ENCODE results near the gene IVD.
"Not testable (repeated sequence)": the region's sequence is repeated elsewhere in the genome, so short reads cannot be mapped to it uniquely, and the experiment has no call there.

Gene IVD

DNA sequence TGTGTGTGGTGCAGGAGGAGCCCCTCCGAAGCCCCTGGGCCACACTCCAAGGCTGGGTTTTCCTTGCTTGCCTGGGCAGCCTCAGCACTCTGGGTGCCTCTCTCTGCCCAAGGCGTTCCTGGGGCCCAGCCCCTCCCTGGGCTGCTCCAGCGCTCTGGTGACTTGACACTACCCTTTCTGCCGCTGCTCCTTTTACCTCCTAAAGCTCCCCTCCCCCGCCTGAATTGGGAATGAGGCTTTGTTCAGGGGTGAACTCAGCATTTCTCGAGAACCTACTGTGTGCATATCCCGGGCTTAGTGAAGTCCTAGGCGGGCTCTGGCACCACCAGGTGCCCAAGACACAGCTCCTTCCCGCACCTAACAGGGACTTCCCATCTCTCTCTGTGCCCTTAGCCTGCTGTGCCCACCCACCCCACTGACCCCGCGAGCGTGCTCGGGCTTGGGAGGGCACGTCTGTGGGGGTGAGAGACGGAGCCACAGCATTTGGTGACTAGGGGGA lies 33.9 kb downstream of the IVD start:
- DNase-seq (ENCODE audit: low read depth in 3 of 3), result no peak

- DNase-seq (ENCODE audit: low read depth in 3 of 3), result peak in 1 of 3 experiments; percentile 46
Observed at GRCh38 chr15:40439960-40440742, 34.6 kb downstream of the IVD start.

- peak; percentile 87 to 97 (median 91) for DNase-seq (ENCODE audit: low read depth in 3 of 3)
Observed at GRCh38 chr15:40440743-40441564, 35.4 kb downstream of the IVD start, which contains the start of gene BAHD1. TSS of gene BAHD1 (plus strand) at chr15:40440953. CDS start at chr15:40458465, 17,512 bp downstream.

- DNase-seq (ENCODE audit: low read depth in 3 of 3), result no peak
Observed at GRCh38 chr15:40441565-40442531, 36.3 kb downstream of the IVD start.

- no peak for DNase-seq (ENCODE audit: low read depth in 3 of 3)
Observed at GRCh38 chr15:40443255-40443654, 37.7 kb downstream of the IVD start.

- DNase-seq (ENCODE audit: low read depth in 3 of 3), result no peak
Observed at GRCh38 chr15:40443846-40444245, 38.3 kb downstream of the IVD start.

DNA sequence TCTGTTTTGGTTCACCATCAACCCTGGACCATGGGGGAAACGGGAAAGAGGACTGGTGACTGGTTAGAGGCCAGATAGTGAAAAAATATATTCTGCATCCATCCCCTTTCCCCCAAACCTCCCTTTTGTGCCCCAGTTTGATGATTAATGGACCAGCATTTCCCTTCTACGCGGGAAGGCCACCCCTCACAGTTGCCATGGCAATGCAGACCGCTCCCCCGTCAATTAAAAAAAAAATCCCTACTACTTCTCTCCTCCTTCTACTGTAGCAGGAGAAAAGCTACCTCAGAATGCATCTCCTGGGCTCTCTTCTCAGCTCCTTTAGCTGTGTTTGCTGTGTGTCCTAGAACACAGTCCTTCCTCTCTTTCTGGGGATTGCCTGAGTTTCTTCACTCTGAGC lies 39.1 kb downstream of the IVD start:
- DNase-seq (ENCODE audit: low read depth in 3 of 3), result no peak

DNA sequence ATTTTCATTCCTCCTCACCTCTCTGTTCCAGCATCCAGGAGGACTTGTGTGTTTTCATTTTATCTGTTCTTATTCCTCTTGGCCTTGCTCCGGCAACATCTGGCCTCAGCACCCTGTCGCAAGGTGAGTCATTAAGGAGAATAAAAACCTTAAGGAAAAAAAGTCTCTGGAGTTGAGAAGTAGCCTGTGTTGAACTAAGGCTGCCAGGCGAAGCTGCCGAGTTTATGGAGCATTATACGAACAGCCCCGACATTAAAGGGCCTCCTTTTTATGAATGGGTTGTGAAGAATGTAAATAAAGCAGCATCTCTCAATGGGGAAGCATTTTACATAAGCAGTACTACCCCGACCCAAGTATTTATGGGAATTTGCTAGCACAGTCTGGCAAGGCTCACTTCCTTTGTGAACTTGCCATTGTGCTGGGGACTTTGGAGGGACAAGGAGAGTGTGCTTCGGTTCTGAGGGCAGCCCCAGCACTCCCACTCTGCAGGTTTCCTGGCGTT lies 39.9 kb downstream of the IVD start:
- DNase-seq (ENCODE audit: low read depth in 3 of 3), result no peak

DNA sequence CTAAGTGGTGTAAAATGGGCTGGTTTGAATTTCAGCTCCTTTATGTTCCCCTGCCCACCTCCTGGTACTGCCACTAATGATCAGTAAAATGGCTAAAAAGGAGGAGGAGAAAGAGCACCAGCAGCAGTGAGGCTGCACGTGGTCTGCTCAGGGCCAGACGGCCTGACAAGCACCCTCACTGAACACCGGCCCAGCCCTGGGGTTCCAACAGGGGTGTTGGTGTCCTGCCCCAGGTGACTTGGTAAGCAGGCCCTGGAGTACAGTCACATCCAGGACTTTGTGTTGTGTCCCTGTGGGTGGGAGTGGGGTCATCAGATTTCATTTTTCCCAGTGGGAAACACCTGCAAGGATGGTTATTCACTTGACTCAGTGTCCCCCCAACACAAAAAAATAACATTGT lies 40.5 kb downstream of the IVD start:
- no peak for DNase-seq (ENCODE audit: low read depth in 3 of 3)

DNA sequence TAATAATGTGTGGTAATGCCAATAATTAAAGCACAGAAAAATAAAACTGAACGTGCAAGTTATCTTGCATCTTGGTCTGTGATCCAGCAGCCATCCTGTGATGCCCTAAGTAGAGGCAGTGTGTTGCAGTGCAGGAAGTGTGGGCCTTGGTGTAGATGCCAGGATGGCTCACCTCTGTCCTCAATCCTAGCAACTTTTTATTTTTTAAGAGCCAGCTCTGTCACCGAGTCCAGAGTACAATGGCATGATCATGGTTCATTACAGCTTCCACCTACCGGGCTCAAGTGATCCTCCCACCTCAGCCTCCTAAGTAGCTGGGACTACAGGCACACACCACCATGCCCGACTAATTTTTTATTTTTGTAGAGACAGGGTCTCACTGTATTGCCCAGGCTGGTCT lies 42.8 kb downstream of the IVD start:
- DNase-seq (ENCODE audit: low read depth in 3 of 3), result no peak

DNA sequence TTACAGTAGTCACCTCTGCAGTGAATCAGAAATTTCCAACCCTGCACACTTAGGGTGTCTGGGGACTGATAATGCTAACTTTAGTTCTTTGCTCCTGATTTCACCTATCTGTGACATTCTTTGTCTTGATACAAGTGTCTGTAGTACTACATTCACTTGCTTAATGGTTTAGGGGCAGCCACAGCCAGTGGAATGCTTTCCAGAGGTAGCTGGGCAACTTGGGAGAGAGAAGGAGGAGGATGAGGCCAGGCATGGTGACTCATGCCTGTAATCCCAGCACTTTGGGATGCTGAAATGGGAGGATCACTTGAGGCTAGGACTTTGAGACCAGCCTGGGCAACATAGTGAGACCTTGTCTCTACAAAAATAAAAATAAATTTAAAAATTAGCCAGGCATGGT lies 43.7 kb downstream of the IVD start:
- no peak for DNase-seq (ENCODE audit: low read depth in 3 of 3)

DNA sequence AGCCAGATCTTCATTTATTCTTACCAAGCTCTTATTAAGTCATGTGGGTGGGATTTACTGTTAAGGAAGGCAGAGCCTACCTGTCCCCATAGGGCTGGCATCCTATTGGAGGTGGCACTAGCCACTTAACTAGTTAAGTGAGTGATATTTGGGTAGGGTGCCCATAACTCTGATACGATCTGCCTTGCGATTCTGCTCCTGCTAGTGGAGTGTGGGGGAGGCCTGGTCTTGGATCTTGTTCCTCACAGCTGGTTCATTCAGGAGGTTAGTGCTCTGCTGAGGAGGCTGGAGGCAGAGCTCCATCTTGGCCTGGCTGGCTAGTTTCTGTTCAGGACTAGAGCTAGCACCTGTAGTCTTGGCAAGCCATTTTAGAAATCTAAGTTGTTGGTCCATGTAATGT lies 44.5 kb downstream of the IVD start:
- DNase-seq (ENCODE audit: low read depth in 3 of 3), result no peak

DNA sequence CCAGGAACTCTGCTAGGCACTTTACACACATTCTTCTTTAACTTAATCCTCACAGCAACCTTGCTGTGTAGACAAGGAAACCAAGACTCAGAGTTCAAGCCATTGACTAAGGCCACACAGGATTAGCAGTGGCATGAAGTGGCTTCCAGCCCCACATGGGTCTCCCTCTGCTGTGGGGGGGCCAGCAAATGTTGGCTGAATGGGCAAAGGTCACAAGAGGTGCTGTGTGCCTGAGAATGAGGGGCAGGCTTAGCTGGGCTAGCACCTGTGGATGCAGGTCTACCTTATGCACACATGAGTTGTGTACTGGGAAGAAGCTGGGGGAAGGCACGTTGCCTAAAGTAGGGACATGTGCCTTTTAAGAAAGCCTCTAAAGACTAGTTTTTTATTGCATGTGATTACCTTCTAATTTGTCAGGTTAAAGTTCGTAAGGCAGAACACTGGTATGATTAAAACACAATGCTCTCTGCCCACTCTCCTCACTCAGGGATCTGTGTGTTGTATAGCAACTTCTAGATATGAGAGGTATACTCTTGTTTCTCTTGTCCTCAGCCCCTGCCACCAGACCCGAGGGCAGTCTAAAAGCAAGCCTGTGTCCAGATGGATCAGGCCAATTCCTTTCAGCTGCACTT lies 46.0 kb downstream of the IVD start:
- DNase-seq (ENCODE audit: low read depth in 3 of 3), result no peak

- DNase-seq (ENCODE audit: low read depth in 3 of 3), result no peak
Observed at GRCh38 chr15:40452296-40453090, 46.9 kb downstream of the IVD start.

DNA sequence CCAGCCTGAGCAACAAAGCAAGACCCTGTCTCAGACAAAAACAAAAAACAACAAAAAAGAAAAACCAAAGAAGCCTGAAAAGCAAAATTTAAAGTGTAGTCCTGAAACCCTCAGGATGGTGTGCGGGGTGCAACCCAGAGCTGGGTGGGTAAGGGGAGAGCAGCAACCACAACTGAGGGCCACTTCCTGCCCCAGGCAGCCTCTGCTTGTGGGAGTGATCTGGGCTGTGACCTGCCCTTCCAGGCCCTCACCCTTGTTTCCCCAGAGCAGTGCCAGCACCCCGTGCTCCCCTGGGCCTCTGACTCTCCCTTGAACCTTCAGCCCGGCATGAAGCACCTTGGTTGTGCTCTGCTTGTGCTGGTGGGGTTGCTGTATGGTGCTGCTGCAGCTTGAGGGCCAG lies 48.3 kb downstream of the IVD start:
- not testable (repeated sequence) for DNase-seq (ENCODE audit: low read depth in 3 of 3)

GRCh38 chr15:40454904-40455391 lies 49.4 kb downstream of the IVD start:
- no peak for DNase-seq (ENCODE audit: low read depth in 3 of 3)

GRCh38 chr15:40456299-40456712 lies 50.7 kb downstream of the IVD start:
- DNase-seq (ENCODE audit: low read depth in 3 of 3), result no peak

GRCh38 chr15:40456738-40457137 lies 51.1 kb downstream of the IVD start:
- DNase-seq (ENCODE audit: low read depth in 3 of 3), result no peak

- DNase-seq (ENCODE audit: low read depth in 3 of 3), result no peak
Observed at GRCh38 chr15:40458495-40459371, 53.1 kb downstream of the IVD start.
